Thymus (tissue), 11 donors: ENCODE measurements around the gene ASMTL. TPM values are rescaled to one million over a fixed set of nuclear protein-coding genes. Genes with fewer than 3 reads are reported as not detected.

Source experiments
- DNase-seq, 9 donors: peaks; one replicate each; pipeline ENCODE4 v3.0.0-alpha.2; 2013; ENCODE audit warnings: low spot score in 9 of 9, low read depth in 6 of 9, missing footprints in 1 of 9
- H3K27ac ChIP-seq, 2 donors: one replicate each; pipeline ENCODE4 v1.5.1; 2013; ENCODE audit warnings: control low read depth in 1 of 2, low read depth in 1 of 2, low read length in 1 of 2, mild to moderate bottlenecking in 1 of 2, moderate library complexity in 1 of 2
- H3K27me3 ChIP-seq, 2 donors: one replicate each; pipeline ENCODE4 v1.5.1; 2013; ENCODE audit warnings: low read length in 1 of 2; ENCODE audit not compliant: control insufficient read depth in 2 of 2, insufficient read depth in 1 of 2
- H3K36me3 ChIP-seq, 2 donors: one replicate each; pipeline ENCODE4 v1.5.1; 2013; ENCODE audit warnings: low read length in 1 of 2, mild to moderate bottlenecking in 1 of 2, moderate library complexity in 1 of 2; ENCODE audit not compliant: control insufficient read depth in 2 of 2, insufficient read depth in 2 of 2
- H3K4me1 ChIP-seq, 2 donors: one replicate each; pipeline ENCODE4 v1.5.1; 2013; ENCODE audit warnings: low read length in 2 of 2; ENCODE audit not compliant: control insufficient read depth in 2 of 2, insufficient read depth in 2 of 2
- H3K4me3 ChIP-seq, 2 donors: one replicate each; pipeline ENCODE4 v1.5.1; 2013; ENCODE audit warnings: low read length in 2 of 2, control low read depth in 1 of 2, mild to moderate bottlenecking in 1 of 2
- H3K9me3 ChIP-seq, 2 donors: one replicate each; pipeline ENCODE4 v1.5.1; 2013; ENCODE audit warnings: low read length in 1 of 2, mild to moderate bottlenecking in 1 of 2; ENCODE audit not compliant: control insufficient read depth in 2 of 2, insufficient read depth in 1 of 2
- WGBS: extraction: QIAGEN DNeasy Blood & Tissue Kit; methylation state at CpG from one replicate; pipeline ENCODE4 v1.1.7; 2013; 5-methylcytosine and 5-hydroxymethylcytosine counted together
- polyA plus RNA-seq: library from polyadenylated mRNA; stranded (reverse); fragments of 200-250 nt; gene quantifications from one replicate; pipeline ENCODE4 v1.2.3, GENCODE V29; 2013
- total RNA-seq: library from RNA; stranded (reverse); fragments of 120-200 nt; gene quantifications from one replicate; pipeline ENCODE4 v1.2.4, GENCODE V29; 2013
- donor health status: healthy.

Gene ASMTL
- total and polyA plus RNA-seq, 2 donors, result 14.6 to 33.0 TPM

DNA sequence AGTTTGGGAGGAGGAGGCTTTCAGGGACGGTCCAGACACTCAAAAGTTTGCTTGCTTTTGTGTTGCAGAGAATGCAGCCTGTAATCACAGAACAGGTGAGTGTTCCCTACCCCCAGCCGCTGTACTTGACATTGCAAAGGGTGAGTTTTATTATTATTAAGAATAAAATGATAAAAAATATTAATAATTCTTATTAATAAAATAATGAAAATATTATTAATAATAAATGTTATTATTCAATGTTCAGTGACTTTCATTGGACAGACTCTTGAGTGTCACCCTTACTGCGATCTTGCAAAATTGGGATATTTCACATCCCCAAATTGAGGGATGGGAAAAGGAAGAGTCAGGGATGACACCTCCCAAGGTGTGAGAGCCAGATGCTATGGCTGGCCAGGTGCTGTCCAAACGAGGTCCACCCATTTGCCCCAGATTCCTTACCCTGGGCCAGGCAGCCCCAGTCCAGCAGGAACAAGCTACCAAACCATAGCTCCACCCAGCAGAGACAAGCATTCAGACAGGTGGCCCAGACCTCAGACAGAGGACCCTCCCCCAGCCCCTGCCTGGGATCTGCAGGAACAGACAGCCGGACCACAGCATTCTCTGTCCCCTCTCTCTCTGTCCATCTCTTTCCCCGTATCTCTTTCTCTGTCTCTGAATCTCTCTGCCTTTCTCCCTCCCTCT, 93.8 kb downstream of the ASMTL start:
- H3K9me3 ChIP-seq, result peaks cover 3 to 7% of the 10 kb centered on the region in 2 donors
- no peak overlapping the region for H3K4me3 ChIP-seq
- H3K27me3 ChIP-seq, result no peaks in the 10 kb centered on the region
- no peak overlapping the region for H3K27ac ChIP-seq
- no peaks in the 10 kb centered on the region for H3K36me3 ChIP-seq
- DNase-seq, result no peak
- WGBS, result 96% methylated on average over 6 of the region's 6 CpGs
- H3K4me1 ChIP-seq, result peaks cover 0 to 2% of the 10 kb centered on the region in 2 donors

DNA sequence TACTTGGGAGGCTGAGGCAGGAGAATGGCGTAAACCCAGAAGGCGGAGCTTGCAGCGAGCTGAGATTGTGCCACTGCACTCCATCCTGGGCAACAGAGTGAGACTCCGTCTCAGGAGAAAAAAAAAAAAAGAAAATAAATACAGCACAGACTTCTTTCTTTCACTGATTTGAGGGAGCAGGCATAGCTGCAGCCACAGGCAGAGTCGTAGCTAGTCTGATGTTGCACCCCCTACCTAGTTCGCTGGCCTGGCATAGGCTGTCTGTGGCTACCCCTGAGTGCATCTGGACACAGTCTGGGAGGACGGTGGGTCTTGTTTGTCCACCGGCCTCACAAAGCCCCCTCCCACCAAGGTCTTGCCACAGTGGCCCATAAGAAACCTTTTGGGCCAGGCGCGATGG, 94.7 kb downstream of the ASMTL start:
- 94% methylated on average over 10 of the region's 10 CpGs for WGBS
- DNase-seq, result no peak
- H3K27ac ChIP-seq, result no peak overlapping the region
- peaks cover 0 to 2% of the 10 kb centered on the region in 2 donors for H3K4me1 ChIP-seq
- H3K36me3 ChIP-seq, result no peaks in the 10 kb centered on the region
- peaks cover 3 to 7% of the 10 kb centered on the region in 2 donors for H3K9me3 ChIP-seq
- no peaks in the 10 kb centered on the region for H3K27me3 ChIP-seq
- no peak overlapping the region for H3K4me3 ChIP-seq

DNA sequence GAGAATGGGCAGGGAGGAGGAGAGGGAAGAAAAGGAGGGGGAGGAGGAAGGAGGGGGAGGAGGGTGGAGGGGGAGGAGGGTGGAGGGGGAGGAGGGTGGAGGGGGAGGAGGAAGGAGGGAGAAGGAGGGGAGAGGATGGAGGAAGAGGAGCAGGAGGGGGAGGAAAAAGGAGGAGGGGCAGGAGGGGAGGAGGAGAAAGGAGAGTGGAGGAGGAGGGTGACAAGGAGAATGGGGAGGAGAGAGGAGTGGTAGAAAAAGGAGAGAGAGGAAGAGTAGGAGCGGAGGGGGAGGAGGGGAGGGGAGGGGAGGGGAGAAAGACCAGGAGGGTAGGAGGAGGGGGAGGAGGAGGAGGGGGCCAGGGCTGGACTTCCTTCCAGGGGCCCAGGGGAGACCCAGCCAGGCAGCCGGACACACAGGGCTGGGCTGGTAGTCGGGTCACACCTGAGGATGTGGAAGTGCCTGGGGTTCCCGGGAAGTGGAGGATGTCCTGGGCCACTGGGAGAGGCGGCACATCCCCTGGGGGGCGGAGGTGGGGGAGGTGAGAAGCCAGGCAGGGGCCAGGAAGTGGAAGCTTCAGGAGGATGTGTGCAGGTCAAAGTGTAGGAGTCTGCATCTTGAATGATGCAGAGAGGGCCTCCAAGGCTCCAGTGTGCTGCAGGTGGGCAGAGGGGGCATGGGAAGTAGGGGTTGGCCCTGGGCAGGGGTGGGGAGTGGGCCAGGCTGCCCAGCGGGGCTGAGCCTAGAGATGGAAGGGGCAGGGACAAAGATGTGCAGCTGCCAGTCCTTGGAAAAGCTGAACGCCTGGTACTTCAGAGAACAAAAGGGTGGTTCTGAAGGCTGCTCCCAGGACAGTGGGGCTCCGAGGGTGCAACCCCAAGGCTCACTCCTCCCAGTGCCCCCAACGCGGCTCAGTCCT, 97.3 kb downstream of the ASMTL start:
- Histone ChIP-seq H3K36me3 (no peaks in the 10 kb centered on the region), H3K27me3 (no peaks in the 10 kb centered on the region), H3K4me3 (no peak overlapping the region), H3K27ac (no peak overlapping the region), H3K4me1 (peaks cover 0 to 2% of the 10 kb centered on the region in 2 donors), H3K9me3 (peaks cover 5 to 16% of the 10 kb centered on the region in 2 donors)
- 61% methylated on average over 11 of the region's 11 CpGs for WGBS
- DNase-seq, result no peak

DNA sequence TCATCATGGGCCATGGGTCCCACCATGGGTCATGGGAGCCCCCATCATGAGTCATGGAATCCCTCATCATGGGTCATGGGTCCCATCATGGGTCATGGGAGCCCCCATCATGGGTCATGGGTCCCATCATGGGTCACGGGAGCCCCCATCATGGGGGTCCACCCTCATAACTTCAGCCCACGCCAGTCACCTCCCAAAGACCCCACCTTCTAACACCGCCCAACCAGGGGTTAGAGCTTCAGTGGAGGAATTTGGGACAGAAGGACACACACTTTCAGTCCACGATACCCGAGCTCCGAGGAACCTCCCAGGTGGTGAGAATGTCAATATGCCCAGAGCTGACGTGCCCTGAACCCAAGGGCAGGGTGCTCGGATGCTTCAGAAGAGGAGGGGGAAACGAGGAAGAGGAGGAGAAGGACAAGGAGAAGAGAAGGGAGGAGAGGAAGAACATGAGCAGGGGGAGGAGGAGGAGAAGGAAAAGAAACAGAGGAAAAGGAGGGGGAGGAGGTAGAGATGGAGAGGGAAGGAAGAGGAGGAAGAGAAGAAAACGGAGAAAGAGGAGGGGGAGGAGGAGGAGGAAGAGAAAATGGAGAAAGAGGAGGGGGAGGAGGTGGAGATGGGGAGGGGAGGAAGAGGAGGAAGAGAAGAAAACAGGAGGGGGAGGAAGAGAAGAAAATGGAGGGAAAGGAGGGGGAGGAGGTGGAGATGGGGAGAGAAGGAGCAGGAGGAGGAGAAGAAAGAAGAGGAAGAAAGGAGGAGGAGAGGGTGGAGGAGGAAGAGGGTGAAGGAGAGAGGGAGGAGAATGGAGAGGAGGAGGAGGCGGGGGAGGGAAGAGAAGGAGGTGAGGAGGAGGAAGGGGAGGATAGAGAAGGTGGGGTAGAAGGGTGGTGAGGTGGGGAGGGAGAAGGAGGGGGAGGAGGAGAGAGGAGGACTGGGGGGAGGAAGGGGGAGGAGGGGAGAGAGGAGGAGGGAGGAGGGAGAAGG, 98.4 kb downstream of the ASMTL start:
- Histone ChIP-seq H3K27ac (no peak overlapping the region), H3K4me3 (no peak overlapping the region), H3K27me3 (no peaks in the 10 kb centered on the region), H3K9me3 (peaks cover 5 to 16% of the 10 kb centered on the region in 2 donors), H3K36me3 (no peaks in the 10 kb centered on the region), H3K4me1 (peaks cover 0 to 2% of the 10 kb centered on the region in 2 donors)
- WGBS, result 97% methylated on average over 11 of the region's 11 CpGs
- DNase-seq, result no peak

Other genes with a start within 250 kb of the ASMTL start
- 0.28 TPM for gene CRLF2, start 240.3 kb downstream of the ASMTL start, total RNA-seq
- 2.0 TPM for gene CRLF2, start 240.3 kb downstream of the ASMTL start, polyA plus RNA-seq
- gene CSF2RA, start 184.1 kb downstream of the ASMTL start, total RNA-seq, result 21.3 TPM
- 30.9 TPM for gene CSF2RA, start 184.1 kb downstream of the ASMTL start, polyA plus RNA-seq
- gene IL3RA, start 116.1 kb downstream of the ASMTL start, total RNA-seq, result 4.9 TPM
- gene IL3RA, start 116.1 kb downstream of the ASMTL start, polyA plus RNA-seq, result 12.7 TPM
- 139 TPM for gene SLC25A6, start 60.8 kb downstream of the ASMTL start, total RNA-seq
- gene SLC25A6, start 60.8 kb downstream of the ASMTL start, polyA plus RNA-seq, result 230 TPM
- 15.8 TPM for gene P2RY8, start 84.3 kb upstream of the ASMTL start, total RNA-seq
- 12.9 TPM for gene P2RY8, start 84.3 kb upstream of the ASMTL start, polyA plus RNA-seq
- 25.0 TPM for gene AKAP17A, start 138.7 kb upstream of the ASMTL start, total RNA-seq
- gene AKAP17A, start 138.7 kb upstream of the ASMTL start, polyA plus RNA-seq, result 105 TPM
- 0.05 TPM for gene ASMT, start 162.2 kb upstream of the ASMTL start, total RNA-seq
- gene ASMT, start 162.2 kb upstream of the ASMTL start, polyA plus RNA-seq, result 0.46 TPM